ENCODE data around the gene LRIG1.

The LRIG1 gene

GRCh38 chr3:66472313-66473134, 28.3 kb downstream of the LRIG1 start:
- no peaks in the 10 kb centered on the region for H3K36me3 ChIP-seq
- TF ChIP-seq, protein P1, sequence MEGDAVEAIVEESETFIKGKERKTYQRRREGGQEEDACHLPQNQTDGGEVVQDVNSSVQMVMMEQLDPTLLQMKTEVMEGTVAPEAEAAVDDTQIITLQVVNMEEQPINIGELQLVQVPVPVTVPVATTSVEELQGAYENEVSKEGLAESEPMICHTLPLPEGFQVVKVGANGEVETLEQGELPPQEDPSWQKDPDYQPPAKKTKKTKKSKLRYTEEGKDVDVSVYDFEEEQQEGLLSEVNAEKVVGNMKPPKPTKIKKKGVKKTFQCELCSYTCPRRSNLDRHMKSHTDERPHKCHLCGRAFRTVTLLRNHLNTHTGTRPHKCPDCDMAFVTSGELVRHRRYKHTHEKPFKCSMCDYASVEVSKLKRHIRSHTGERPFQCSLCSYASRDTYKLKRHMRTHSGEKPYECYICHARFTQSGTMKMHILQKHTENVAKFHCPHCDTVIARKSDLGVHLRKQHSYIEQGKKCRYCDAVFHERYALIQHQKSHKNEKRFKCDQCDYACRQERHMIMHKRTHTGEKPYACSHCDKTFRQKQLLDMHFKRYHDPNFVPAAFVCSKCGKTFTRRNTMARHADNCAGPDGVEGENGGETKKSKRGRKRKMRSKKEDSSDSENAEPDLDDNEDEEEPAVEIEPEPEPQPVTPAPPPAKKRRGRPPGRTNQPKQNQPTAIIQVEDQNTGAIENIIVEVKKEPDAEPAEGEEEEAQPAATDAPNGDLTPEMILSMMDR (IDR thresholded peaks at IDR 0.05): no peak
- no peaks in the 10 kb centered on the region for H3K27me3 ChIP-seq
- peak overlapping the region; percentile 74 for H3K27ac ChIP-seq
- H3K9me3 ChIP-seq: no peaks in the 10 kb centered on the region
- H3K4me3 ChIP-seq (ENCODE audit: low read depth in 1 of 2, low read length in 1 of 2): peak overlapping the region in 1 of 2 experiments; percentile 38
- H3K4me1 ChIP-seq (ENCODE audit: control insufficient read depth in 1 of 2, insufficient read depth in 1 of 2, low read depth in 1 of 2, low read length in 1 of 2): peaks cover 33 to 54% of the 10 kb centered on the region in 2 experiments

DNA sequence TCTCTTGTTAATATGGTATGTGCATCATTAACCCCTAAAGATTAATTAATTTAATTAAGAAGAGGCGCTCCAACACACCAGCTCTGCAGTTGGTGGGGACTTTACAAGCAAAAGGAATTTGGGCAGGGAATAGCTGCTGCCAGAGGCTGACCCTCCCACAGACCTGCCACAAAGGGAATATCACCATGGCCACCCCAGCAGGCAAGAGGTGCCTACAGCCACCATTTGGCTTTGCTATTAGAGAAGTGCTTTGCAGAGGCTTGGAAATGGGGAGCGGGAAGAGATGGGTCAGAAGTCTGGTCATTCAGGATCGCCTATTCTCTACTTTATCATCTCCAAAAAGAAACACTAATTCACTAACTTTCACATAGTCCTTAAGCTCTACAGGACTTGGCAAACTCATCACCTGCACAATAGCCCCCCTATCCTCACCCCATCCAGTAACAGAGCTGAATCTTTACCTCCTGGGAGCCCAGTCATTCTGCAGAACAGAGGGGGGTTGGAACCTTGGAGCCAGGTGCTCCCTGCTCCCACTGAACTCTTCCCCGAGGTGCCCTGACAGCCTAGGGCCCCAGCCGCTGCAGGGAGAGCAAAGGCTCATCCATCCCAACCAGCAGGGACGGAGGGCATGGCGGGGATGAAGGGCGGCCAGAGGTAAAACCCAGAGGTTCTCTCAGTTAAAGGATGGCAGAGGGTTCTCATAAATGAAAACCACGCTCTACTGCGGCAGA, 29.7 kb downstream of the LRIG1 start:
- Histone ChIP-seq H3K27me3 (no peaks in the 10 kb centered on the region), H3K27ac (no peak overlapping the region), H3K4me1 (ENCODE audit: control insufficient read depth in 1 of 2, insufficient read depth in 1 of 2, low read depth in 1 of 2, low read length in 1 of 2) (peaks cover 33 to 56% of the 10 kb centered on the region in 2 experiments), H3K4me3 (ENCODE audit: low read depth in 1 of 2, low read length in 1 of 2) (no peak overlapping the region), H3K9me3 (no peaks in the 10 kb centered on the region), H3K36me3 (no peaks in the 10 kb centered on the region)
- TF ChIP-seq, protein P1 (IDR thresholded peaks at IDR 0.05): no peak

GRCh38 chr3:66470285-66470684, 30.5 kb downstream of the LRIG1 start:
- Histone ChIP-seq H3K4me1 (ENCODE audit: control insufficient read depth in 1 of 2, insufficient read depth in 1 of 2, low read depth in 1 of 2, low read length in 1 of 2) (peaks cover 41 to 64% of the 10 kb centered on the region in 2 experiments), H3K4me3 (ENCODE audit: low read depth in 1 of 2, low read length in 1 of 2) (no peak overlapping the region), H3K36me3 (no peaks in the 10 kb centered on the region), H3K27me3 (no peaks in the 10 kb centered on the region), H3K9me3 (no peaks in the 10 kb centered on the region), H3K27ac (no peak overlapping the region)
- TF ChIP-seq, protein P1 (IDR thresholded peaks at IDR 0.05): no peak

DNA sequence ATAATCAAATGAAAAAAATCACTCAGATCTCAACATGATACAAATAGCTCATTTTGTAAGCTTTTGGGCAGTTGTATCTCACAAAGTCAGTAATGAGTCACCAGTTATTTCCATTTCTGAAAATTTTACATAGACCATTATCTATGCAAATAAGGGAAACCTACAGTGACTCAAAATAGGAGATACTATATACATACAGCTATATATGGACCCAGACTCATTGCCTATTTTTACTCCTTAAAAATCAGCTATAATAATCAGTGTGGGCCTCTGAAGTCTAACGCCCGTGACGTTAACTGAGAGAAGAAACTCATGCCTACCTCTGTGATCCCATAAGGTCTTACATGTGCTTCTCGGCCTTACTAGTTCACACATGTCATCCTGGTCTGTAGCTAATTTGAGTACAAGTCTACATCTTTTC, 31.6 kb downstream of the LRIG1 start:
- H3K27ac ChIP-seq: peak overlapping the region; percentile 63
- no peaks in the 10 kb centered on the region for H3K9me3 ChIP-seq

GRCh38 chr3:66467996-66468735, 32.7 kb downstream of the LRIG1 start:
- no peaks in the 10 kb centered on the region for H3K9me3 ChIP-seq
- no peaks in the 10 kb centered on the region for H3K36me3 ChIP-seq
- TF ChIP-seq, protein P1 (IDR thresholded peaks at IDR 0.05): no peak
- H3K4me3 ChIP-seq (ENCODE audit: low read depth in 1 of 2, low read length in 1 of 2): peak overlapping the region in 1 of 2 experiments; percentile 17
- H3K27ac ChIP-seq: peak overlapping the region; percentile 63
- H3K4me1 ChIP-seq (ENCODE audit: control insufficient read depth in 1 of 2, insufficient read depth in 1 of 2, low read depth in 1 of 2, low read length in 1 of 2): peaks cover 50 to 64% of the 10 kb centered on the region in 2 experiments
- no peaks in the 10 kb centered on the region for H3K27me3 ChIP-seq

More for the DNA sequence above, 31.6 kb downstream of the LRIG1 start:
- TF ChIP-seq, protein P1 (IDR thresholded peaks at IDR 0.05): no peak
- peaks cover 50 to 64% of the 10 kb centered on the region in 2 experiments for H3K4me1 ChIP-seq (ENCODE audit: control insufficient read depth in 1 of 2, insufficient read depth in 1 of 2, low read depth in 1 of 2, low read length in 1 of 2)
- no peak overlapping the region for H3K4me3 ChIP-seq (ENCODE audit: low read depth in 1 of 2, low read length in 1 of 2)
- no peaks in the 10 kb centered on the region for H3K36me3 ChIP-seq
- no peaks in the 10 kb centered on the region for H3K27me3 ChIP-seq

All from neutrophil (primary cell).